ENCODE measurements around the gene OSTN.

- no peak for TF ChIP-seq CTCF (IDR thresholded peaks at IDR 0.05)
- no peak for TF ChIP-seq POLR2A (IDR thresholded peaks at IDR 0.05; ENCODE audit: low read depth)
- no peak for TF ChIP-seq EP300 (IDR thresholded peaks at IDR 0.05)
Measured at GRCh38 chr3:191301017-191301416, 102.0 kb downstream of the OSTN start.
